Uterus (tissue), 2 donors: ENCODE results near the gene GNPAT.

Source experiments
- CTCF ChIP-seq, 4 experiments: fragments of 200-600 bp in 2 of 4; fragments of 450-650 bp in 2 of 4; sonication (generic) in 2 of 4; IDR thresholded peaks; one replicate each; pipeline ENCODE4 v1.5.1; 2016 to 2019; ENCODE audit warnings: antibody characterized with exemption in 4 of 4, mild to moderate bottlenecking in 2 of 4, moderate library complexity in 1 of 4
- POLR2A ChIP-seq, 2 donors: fragments of 450-650 bp; IDR thresholded peaks; one replicate each; pipeline ENCODE4 v1.6.1; 2016; ENCODE audit warnings: antibody characterized with exemption in 2 of 2, mild to moderate bottlenecking in 1 of 2, moderate library complexity in 1 of 2

GRCh38 chr1:231240883-231241735 is at the start of gene GNPAT:
- TF ChIP-seq CTCF (IDR thresholded peaks at IDR 0.05), result peak in 2 of 4 experiments; percentile 16 to 21
- peak; percentile 59 to 84 for TF ChIP-seq POLR2A (IDR thresholded peaks at IDR 0.05)
